GM21360 (cell line): ENCODE measurements around the gene MACROD2.

Experiments
- ATAC-seq: cut with Tn5 transposase; IDR thresholded peaks from one replicate; pipeline ENCODE4 v1.9.1; 2021; ENCODE audit warnings: mild to moderate bottlenecking, moderate library complexity; ENCODE audit not compliant: unreplicated experiment

Gene MACROD2

GRCh38 chr20:15890407-15890982 is 1895.2 kb downstream of the MACROD2 start:
- ATAC-seq, result no peak

GRCh38 chr20:15895126-15895525 is 1899.8 kb downstream of the MACROD2 start:
- no peak for ATAC-seq

- ATAC-seq, result peak; percentile 94
Observed at GRCh38 chr20:15895560-15896084, 1900.3 kb downstream of the MACROD2 start.

DNA sequence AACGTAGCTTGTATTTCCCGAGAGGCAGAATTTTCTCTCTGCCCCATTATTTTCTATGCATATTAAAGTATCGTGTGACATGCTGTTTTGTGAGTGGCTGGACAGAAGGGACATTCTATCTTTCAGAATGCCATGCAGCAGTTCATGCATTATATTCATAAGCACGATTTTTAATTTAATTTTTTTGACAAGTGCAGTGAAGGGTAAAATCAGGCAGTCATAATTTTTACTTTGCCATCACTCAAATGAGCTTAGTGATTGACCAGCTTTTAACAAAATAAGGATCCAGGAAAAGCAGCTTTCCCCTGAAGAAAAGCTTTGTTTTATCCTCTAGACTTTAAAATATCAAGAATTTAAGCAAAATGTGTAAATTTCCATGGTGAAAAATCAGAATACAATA is 1904.7 kb downstream of the MACROD2 start:
- no peak for ATAC-seq

DNA sequence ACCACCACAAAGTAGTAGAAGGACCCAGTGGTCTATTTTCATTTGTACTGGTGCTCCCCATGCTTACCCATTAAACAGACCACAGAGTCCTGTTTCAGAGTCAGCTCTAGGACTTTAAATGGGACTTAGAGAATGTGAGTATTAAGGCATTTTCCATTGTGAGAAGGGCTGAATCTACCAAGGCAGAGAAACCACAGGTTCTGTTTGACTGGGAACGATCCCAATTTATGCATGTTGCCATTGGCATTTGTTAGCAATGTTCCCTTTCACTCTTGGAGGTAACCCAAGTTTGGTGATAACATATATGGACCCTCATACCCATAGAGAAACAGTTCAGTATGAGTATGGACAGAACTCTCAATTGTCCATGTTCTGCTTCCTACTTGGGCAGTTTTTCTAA is 1905.1 kb downstream of the MACROD2 start:
- ATAC-seq, result no peak

DNA sequence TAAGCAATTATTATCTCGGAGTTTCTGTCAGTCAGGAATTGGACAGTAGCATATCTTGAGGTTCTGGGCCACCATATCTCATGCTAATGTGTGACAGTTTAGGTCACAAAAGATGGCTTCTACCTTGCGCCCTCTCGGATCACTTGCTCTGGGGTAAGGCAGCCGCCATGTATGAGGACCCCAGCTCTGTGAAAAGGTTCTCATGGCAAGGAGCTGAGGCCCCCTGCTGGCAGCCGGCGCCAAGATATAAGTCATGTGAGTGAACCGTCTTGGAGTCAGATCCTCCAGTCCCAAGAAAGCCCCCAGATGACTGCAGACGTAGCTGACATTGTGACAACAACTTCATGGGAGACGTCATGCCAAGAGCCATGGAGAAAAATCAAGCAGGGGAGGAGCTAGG is 1907.2 kb downstream of the MACROD2 start:
- no peak for ATAC-seq

- no peak for ATAC-seq
Observed at GRCh38 chr20:15905661-15906060, 1910.3 kb downstream of the MACROD2 start.

DNA sequence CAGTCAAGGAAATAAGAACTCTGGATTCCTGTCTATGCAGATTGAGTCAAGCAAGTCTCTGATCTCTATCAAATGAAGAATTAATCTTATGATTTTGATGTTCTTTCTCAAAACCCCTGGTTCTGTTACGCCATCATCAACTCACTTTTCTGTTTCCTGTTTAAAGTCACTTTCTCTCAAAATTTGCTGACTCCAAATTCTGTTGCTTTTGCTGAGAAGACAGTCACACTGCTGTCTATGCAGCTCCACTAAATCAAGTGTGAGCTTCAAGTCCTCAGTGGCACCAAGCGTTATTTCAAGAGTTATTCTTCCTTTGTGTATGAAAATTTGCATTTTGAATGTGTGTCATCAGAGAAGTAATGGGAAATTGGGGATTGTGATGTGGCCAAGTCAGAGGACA is 1914.7 kb downstream of the MACROD2 start:
- no peak for ATAC-seq

DNA sequence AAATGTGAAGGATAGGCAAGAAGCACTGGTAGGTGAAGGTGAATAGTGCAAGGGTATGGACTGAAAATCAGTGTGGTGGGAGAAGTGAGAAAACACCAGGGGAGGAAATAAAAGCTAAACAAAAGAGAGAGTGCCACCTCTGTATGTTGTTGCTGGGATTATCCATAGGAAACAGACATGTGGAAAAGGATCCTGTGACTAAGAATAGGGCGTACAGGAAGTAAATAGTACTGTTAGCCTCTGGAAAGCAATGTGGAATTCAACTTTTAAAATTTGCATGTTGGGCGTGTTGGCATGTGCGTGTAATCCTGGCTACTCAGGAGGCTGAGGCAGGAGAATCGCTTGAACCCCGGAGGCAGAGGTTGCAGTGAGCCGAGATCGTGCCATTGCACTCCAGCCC is 1916.3 kb downstream of the MACROD2 start:
- no peak for ATAC-seq

DNA sequence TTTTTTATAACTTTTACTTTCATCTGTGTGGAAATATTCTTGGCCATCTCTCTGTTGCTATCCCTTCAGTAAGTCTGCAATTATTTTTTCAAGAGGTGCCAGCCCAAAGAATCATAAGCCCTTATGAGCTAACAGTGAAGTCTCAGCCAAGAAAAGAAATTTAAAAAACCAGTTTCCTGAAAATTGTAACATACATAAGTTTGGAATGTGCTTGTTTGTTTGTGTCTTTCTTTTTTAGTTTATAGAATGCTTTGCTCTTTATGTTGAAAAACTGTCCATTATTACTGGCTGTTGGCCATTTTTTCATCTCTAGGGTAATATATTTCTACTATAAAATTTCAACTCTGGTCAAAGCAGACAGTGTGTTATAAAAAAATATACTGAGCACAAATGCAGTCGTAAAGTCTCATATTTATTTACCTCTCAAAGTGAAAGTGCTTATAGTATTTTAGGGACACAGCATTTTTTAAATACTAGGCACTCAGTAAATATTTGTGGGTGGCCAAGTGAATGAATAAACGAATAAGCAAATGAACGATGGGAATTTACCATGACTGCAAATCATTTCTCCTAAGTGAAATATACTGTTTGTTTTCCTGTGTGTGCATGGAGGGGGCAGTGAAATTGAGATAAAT is 1918.2 kb downstream of the MACROD2 start:
- ATAC-seq, result no peak

DNA sequence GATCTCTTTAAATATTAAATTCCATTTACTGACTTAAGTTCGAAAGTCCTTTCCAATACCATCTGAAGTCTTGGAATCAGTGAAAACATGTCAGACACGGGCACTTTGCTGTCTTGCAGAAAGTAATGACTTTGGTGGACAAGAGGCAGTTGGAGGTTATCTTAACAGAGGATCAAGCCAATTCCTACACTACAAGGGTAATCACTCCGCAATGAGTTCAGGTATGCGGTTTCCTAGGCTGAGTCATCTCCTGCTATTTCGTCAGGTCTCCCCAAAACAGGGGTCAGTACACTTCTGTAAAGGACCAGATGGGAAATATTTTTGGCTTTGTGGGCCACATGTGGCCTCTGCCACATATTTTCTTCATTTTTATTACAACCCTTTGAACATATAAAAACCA is 1921.3 kb downstream of the MACROD2 start:
- ATAC-seq, result no peak

GRCh38 chr20:15917283-15917682 is 1922.0 kb downstream of the MACROD2 start:
- ATAC-seq, result no peak

DNA sequence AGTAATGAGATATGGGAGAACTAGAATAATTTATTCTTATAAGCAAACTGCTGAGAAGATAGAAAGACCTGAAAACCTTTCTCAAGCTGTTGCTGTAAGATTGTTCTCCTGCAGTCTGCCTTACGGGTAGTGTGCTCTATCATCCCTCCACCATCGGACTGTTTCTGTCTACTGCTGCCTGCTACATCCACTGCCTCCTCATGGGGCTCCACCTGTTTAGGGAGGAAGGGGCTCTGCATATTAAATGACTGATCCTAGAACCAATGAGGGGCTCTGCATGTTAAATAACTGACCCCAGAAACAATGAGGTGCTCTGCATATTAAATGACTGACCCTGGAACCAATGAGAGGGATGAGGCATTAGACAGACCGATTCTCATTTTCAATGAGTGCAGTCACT is 1923.3 kb downstream of the MACROD2 start:
- ATAC-seq, result no peak

- no peak for ATAC-seq
Observed at GRCh38 chr20:15919118-15919517, 1923.8 kb downstream of the MACROD2 start.

- ATAC-seq, result no peak
Observed at GRCh38 chr20:15921930-15922329, 1926.6 kb downstream of the MACROD2 start.

DNA sequence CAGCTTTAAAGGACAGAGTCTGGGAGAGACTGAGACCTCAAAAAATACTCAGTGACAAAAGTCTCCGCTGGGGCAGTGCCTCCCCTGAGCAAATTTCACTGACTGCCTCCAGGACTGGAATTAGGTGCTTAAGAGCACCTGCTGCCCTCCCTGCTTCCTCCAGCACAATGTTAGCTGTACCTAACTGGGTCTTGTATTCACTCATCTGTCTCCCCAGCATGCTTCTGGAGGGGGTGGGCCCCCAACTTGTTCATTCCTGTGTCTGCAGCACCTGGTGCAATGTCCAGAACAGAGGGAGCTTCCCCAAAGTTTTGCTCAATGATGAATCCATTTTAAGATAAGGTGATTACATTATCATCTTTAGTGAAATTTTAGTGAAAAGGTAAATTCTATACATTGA is 1927.2 kb downstream of the MACROD2 start:
- ATAC-seq, result peak; percentile 35

GRCh38 chr20:15923030-15923776 is 1927.9 kb downstream of the MACROD2 start:
- peak; percentile 63 for ATAC-seq

GRCh38 chr20:15924556-15924955 is 1929.2 kb downstream of the MACROD2 start:
- no peak for ATAC-seq

GRCh38 chr20:15925376-15925775 is 1930.1 kb downstream of the MACROD2 start:
- no peak for ATAC-seq

DNA sequence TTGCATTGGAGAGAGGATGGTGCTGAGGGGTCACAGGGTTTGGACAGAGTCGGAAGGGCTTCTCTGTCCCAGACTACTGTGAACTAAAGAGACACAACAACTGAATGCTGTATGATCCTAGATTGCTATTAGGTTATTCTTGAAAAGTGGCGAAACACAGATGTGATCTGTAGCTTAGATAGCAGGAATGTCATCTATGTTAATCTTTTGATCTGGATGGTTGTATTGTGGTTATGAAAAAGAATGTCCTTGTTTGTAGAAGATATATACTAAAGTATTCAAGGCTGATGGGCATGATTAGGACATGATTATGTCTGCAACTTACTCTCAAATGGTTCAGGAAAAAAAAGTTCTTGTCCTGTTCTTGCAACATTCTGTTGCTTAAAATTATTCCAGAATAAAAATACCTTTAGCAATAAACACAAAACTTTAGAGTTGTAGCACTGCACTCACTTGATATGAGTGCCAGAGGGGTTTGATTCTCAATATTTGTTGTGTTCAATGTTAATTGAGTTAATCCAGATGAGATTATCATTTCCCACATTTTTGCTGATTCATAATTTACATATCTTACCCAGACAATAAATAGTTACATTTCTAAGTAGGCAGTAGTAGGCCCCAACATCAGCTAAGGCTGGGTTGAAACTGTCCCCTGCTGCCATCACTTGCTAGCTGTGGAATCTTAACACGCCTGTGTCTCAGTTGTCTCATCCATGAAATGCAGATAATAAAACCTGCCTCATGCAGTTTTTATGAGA is 1932.8 kb downstream of the MACROD2 start:
- no peak for ATAC-seq

GRCh38 chr20:15928946-15929345 is 1933.6 kb downstream of the MACROD2 start:
- ATAC-seq, result no peak
